ENCODE measurements around the gene VTCN1. TPM values are rescaled to one million over a fixed set of nuclear protein-coding genes. Genes with fewer than 3 reads are reported as not detected.

The VTCN1 gene
- total RNA-seq, 1 experiment from 2014 or later, result 0.52 TPM

DNA sequence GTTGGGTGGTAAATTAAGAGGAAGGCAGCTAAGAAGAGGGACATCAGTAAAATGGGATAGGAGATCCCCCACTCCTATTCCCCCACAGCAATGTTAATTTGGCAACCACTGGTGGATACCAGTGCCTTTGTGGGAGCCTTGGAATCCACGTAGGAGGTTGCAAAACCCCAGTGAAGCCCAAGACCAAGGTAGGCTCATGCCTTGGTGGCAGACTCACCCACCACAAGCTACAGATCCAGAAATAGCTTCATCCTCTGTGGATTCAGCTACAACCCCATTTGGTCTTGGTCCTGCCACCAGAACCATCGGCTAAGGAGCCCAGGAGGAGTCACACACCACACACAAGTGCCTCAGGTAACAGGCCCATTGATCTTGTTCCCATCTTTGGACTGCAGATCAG lies 21.0 kb downstream of the VTCN1 start:
- no peak for DNase-seq
- H3K9me3 Mint-ChIP-seq (ENCODE audit: unreplicated experiment), result peaks cover 14% of the 10 kb centered on the region
- H3K27me3 ChIP-seq (replicated peaks; ENCODE audit: control insufficient read depth, insufficient read depth, low read length), result no peaks in the 10 kb centered on the region
- no peaks in the 10 kb centered on the region for H3K4me1 Mint-ChIP-seq (ENCODE audit: low read depth, unreplicated experiment)
- no peaks in the 10 kb centered on the region for H3K4me1 ChIP-seq
- H3K27ac Mint-ChIP-seq (ENCODE audit: unreplicated experiment), result no peak overlapping the region
- TF ChIP-seq, protein P1, sequence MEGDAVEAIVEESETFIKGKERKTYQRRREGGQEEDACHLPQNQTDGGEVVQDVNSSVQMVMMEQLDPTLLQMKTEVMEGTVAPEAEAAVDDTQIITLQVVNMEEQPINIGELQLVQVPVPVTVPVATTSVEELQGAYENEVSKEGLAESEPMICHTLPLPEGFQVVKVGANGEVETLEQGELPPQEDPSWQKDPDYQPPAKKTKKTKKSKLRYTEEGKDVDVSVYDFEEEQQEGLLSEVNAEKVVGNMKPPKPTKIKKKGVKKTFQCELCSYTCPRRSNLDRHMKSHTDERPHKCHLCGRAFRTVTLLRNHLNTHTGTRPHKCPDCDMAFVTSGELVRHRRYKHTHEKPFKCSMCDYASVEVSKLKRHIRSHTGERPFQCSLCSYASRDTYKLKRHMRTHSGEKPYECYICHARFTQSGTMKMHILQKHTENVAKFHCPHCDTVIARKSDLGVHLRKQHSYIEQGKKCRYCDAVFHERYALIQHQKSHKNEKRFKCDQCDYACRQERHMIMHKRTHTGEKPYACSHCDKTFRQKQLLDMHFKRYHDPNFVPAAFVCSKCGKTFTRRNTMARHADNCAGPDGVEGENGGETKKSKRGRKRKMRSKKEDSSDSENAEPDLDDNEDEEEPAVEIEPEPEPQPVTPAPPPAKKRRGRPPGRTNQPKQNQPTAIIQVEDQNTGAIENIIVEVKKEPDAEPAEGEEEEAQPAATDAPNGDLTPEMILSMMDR (IDR thresholded peaks at IDR 0.05; ENCODE audit: insufficient read depth in 1 of 2, low read depth in 1 of 2, low read length in 1 of 2, severe bottlenecking in 1 of 2, unreplicated experiment in 1 of 2), result no peak
- H3K9me3 ChIP-seq, result no peaks in the 10 kb centered on the region
- POLR2A ChIA-PET, result no interaction called here
- no peak overlapping the region for H3K4me3 Mint-ChIP-seq (ENCODE audit: unreplicated experiment)
- no peaks in the 10 kb centered on the region for H3K36me3 ChIP-seq (ENCODE audit: control insufficient read depth, insufficient read depth, low read length)
- no peaks in the 10 kb centered on the region for H3K36me3 Mint-ChIP-seq (ENCODE audit: insufficient read depth, unreplicated experiment)
- no TSS peak for BruUV-seq (replicated peaks)
- intact Hi-C loops (cut with micrococcal nuclease; ENCODE audit: unreplicated experiment), result no loop called here
- no peak overlapping the region for H3K4me3 ChIP-seq (ENCODE audit: low read depth, low read length)
- no peaks in the 10 kb centered on the region for H3K27me3 Mint-ChIP-seq (ENCODE audit: insufficient read depth, unreplicated experiment)
- CTCF ChIA-PET, result no interaction called here

DNA sequence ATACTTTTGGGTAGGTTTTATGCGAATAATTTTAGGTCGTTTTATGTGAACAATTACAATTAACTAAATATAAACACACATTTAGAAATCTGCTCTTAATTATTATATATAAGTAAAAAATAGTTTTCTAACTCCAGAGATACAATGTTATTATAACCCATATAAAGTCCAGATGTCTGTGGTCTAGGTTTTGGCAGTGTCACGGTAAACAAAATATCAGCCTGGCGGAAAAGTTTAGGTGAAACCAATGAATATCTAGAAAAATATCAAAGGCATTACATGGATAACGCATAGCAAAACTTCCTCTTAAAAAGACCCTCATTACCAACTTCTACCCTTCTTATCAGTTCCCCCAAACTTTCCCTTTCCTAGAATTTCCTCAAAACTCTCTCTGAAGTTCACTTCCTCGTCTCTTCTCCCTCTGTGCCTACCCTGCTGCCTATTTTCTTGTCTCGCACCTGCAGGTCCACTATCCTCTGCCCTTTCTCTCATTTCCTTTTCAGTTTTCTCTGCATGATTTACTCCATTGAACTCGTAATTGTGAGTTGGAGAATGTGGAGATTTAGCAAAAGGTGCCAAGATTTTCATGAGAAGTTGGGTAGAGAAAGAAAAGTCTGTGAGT lies 21.8 kb downstream of the VTCN1 start:
- peaks cover 14% of the 10 kb centered on the region for H3K9me3 Mint-ChIP-seq (ENCODE audit: unreplicated experiment)
- no peak overlapping the region for H3K27ac Mint-ChIP-seq (ENCODE audit: unreplicated experiment)
- no peak overlapping the region for H3K4me3 Mint-ChIP-seq (ENCODE audit: unreplicated experiment)
- H3K27me3 ChIP-seq (replicated peaks; ENCODE audit: control insufficient read depth, insufficient read depth, low read length), result no peaks in the 10 kb centered on the region
- intact Hi-C loops (cut with micrococcal nuclease; ENCODE audit: unreplicated experiment), result no loop called here
- no peaks in the 10 kb centered on the region for H3K9me3 ChIP-seq
- no peak for DNase-seq
- H3K4me1 ChIP-seq, result no peaks in the 10 kb centered on the region
- POLR2A ChIA-PET, result no interaction called here
- no peaks in the 10 kb centered on the region for H3K27me3 Mint-ChIP-seq (ENCODE audit: insufficient read depth, unreplicated experiment)
- TF ChIP-seq, protein P1 (IDR thresholded peaks at IDR 0.05; ENCODE audit: insufficient read depth in 1 of 2, low read depth in 1 of 2, low read length in 1 of 2, severe bottlenecking in 1 of 2, unreplicated experiment in 1 of 2), result no peak
- CTCF ChIA-PET, result no interaction called here
- BruUV-seq (replicated peaks), result no TSS peak
- H3K36me3 Mint-ChIP-seq (ENCODE audit: insufficient read depth, unreplicated experiment), result no peaks in the 10 kb centered on the region
- no peaks in the 10 kb centered on the region for H3K4me1 Mint-ChIP-seq (ENCODE audit: low read depth, unreplicated experiment)
- no peaks in the 10 kb centered on the region for H3K36me3 ChIP-seq (ENCODE audit: control insufficient read depth, insufficient read depth, low read length)
- H3K4me3 ChIP-seq (ENCODE audit: low read depth, low read length), result no peak overlapping the region

DNA sequence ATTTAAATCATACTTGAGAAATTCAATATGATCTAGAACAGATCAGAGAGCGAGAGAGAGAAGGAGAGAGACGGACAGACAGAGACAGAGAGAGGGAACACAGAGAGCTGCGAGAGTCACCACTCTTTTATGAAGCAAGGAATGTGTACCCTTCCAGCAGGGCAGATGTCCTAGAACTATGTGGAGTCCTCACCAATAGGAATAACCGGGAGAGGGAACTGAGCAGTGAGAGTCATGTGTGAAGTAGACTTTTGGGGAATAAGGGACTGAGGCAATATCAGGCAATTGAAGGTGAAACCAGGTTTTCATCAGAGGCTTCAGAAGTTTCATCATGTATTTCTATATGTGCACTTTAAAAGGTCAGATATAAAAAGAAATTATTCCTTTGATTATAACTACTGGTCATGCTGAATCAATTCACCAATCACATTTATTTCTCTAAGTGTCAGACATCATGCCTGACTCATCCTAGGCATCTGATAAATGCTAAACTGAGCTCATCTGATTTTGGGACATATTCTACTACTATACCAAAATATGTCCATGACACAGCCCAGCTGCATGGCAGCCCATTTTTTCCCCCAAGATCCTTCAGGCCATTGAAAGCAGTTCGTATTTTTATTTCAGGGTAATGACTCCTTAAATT lies 22.4 kb downstream of the VTCN1 start:
- H3K4me1 Mint-ChIP-seq (ENCODE audit: low read depth, unreplicated experiment), result no peaks in the 10 kb centered on the region
- DNase-seq, result no peak
- no peaks in the 10 kb centered on the region for H3K36me3 Mint-ChIP-seq (ENCODE audit: insufficient read depth, unreplicated experiment)
- intact Hi-C loops (cut with micrococcal nuclease; ENCODE audit: unreplicated experiment), result no loop called here
- Histone ChIP-seq H3K36me3 (ENCODE audit: control insufficient read depth, insufficient read depth, low read length) (no peaks in the 10 kb centered on the region), H3K4me3 (ENCODE audit: low read depth, low read length) (no peak overlapping the region), H3K27me3 (replicated peaks; ENCODE audit: control insufficient read depth, insufficient read depth, low read length) (no peaks in the 10 kb centered on the region), H3K9me3 (no peaks in the 10 kb centered on the region), H3K4me1 (no peaks in the 10 kb centered on the region)
- no TSS peak for BruUV-seq (replicated peaks)
- ChIA-PET POLR2A (no interaction called here), CTCF (no interaction called here)
- H3K9me3 Mint-ChIP-seq (ENCODE audit: unreplicated experiment), result peaks cover 12% of the 10 kb centered on the region
- TF ChIP-seq, protein P1 (IDR thresholded peaks at IDR 0.05; ENCODE audit: insufficient read depth in 1 of 2, low read depth in 1 of 2, low read length in 1 of 2, severe bottlenecking in 1 of 2, unreplicated experiment in 1 of 2), result no peak
- no peaks in the 10 kb centered on the region for H3K27me3 Mint-ChIP-seq (ENCODE audit: insufficient read depth, unreplicated experiment)
- H3K27ac Mint-ChIP-seq (ENCODE audit: unreplicated experiment), result no peak overlapping the region
- H3K4me3 Mint-ChIP-seq (ENCODE audit: unreplicated experiment), result no peak overlapping the region
